ENCODE data around the gene ULBP3. TPM values are rescaled to one million over a fixed set of nuclear protein-coding genes. Genes with fewer than 3 reads are reported as not detected.
"Not testable (repeated sequence)": the region's sequence is repeated elsewhere in the genome, so short reads cannot be mapped to it uniquely, and the experiment has no call there.

Gene ULBP3
- total RNA-seq, 1 experiment from 2014 or later, result 1.9 TPM

DNA sequence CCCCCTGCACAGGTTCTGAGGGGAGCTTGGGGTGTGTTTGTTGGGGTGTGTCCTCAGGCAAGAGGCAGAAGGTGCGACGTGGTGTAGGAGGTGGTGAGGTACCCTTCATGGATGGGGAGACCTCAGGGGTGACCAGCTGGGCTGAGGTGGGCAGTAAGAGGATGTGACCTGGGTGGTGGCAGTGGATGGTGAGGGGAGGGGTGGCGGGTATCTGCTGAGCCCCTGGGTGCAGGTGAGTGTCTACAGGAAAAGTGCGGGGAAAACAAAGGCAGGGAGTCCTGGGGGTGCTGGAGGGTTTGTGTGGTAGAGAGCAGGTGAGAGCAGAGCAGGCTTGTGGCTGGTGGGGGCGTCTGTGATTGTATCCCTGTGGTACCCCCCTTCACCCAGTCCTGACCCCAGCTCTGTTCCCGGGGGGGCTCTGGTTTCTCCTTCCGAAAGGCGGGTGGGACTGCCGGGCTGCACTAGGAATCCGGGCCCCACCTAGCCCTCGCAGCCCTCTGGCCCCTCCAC lies 44.2 kb downstream of the ULBP3 start:
- DNase-seq, result no peak

DNA sequence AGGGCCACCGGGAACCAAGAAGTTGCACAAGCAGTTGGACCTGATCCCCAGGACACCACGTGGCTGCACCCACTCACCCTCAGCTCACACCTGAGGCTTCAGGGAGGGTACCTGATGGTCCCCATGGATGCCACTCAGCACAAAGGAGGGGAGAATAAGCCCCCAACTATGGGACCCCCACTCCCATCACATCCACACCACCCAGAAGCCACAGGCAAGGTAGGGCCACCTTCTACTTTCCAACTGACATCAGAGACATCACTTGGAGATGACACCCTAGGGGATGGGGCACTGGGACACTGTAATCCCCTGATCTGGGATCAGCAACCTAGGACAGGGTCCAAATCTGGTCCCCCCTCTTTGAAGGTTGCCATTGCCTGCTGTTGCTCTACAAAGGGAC lies 44.9 kb downstream of the ULBP3 start:
- H3K27me3 ChIP-seq (ENCODE audit: control insufficient read depth, insufficient read depth, low read length), result peaks cover 25% of the 10 kb centered on the region
- H3K36me3 ChIP-seq (replicated peaks; ENCODE audit: control insufficient read depth, insufficient read depth, low read length); DNase-seq; H3K4me3 ChIP-seq (ENCODE audit: insufficient read depth, low read depth, low read length): not testable (repeated sequence)

More for the DNA sequence above, 44.2 kb downstream of the ULBP3 start:
- Histone ChIP-seq H3K4me3 (ENCODE audit: insufficient read depth, low read depth, low read length) (no peak overlapping the region), H3K27me3 (ENCODE audit: control insufficient read depth, insufficient read depth, low read length) (peaks cover 22% of the 10 kb centered on the region), H3K36me3 (replicated peaks; ENCODE audit: control insufficient read depth, insufficient read depth, low read length) (no peaks in the 10 kb centered on the region)

DNA sequence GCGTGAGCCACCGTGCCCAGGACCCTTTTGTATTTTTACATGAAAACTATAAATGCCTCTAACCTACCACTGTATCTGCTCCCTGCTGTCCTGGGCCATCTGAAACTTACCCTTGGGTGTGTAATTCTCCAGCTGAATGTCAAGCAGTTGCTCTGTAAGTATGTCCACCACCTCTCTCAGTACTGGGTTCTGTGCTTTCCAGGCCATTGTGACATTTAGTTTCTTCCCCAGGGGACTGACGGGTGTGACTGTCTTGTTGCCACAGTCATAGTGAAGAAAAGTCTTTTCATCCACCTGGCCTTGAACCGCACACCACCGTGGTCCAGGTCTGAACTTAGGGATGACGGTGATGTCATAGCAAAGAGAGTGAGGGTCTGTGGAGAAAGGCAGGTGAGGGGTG lies 47.1 kb downstream of the ULBP3 start:
- H3K36me3 ChIP-seq (replicated peaks; ENCODE audit: control insufficient read depth, insufficient read depth, low read length); H3K4me3 ChIP-seq (ENCODE audit: insufficient read depth, low read depth, low read length); DNase-seq: not testable (repeated sequence)
- H3K27me3 ChIP-seq (ENCODE audit: control insufficient read depth, insufficient read depth, low read length), result peaks cover 20% of the 10 kb centered on the region

DNA sequence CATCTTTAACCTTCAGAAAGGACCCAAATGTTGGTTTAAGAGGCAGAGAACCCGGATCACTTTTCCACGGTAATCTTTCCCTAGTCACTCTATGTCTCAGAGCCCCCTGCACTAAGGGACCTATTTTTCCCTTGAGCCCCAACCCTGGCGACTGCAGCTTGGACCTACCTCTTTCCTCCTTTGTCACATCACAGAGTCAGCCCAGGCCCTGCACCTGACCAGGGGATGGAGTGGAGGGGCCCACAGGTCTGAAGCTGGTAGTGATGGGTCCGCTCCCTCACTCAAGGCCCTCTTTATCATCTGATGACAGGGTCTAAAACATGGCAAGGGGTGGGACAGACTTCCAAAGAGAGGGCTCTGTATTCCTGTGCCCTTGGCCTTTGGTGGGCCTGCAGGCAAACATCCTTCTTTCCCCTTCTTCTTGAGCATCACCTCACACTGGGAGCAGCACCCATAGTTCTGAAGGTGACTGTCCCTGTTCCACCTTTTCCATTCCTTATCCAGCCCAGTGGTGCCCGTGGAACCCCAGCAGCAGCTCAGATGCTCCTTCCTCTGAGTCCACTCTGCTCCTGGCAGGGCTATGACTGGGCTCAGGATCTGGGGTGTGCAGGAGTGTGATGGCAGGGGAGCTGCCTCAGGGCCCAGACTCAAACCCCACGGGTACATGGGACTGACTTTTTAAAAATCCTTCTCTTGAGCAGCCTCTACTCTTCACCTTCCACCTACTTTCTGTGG lies 49.9 kb downstream of the ULBP3 start:
- H3K27me3 ChIP-seq (ENCODE audit: control insufficient read depth, insufficient read depth, low read length), result peaks cover 34% of the 10 kb centered on the region
- no peak for DNase-seq

DNA sequence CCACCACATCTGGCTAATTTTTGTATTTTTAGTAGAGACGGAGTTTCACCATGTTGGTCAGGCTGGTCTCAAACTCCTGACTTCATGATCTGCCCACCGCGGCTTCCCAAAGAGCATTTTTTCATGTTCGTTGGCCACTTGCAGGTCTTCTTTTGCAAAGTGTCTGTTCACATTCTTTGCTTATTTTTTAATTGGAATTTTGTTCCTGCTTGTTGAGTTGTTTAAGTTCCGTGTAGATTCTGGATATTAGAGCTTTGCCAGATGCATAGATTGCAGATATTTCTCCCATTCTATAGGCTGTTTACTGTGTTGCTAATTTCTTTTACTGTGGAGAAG lies 51.8 kb downstream of the ULBP3 start:
- not testable (repeated sequence) for DNase-seq; H3K36me3 ChIP-seq (replicated peaks; ENCODE audit: control insufficient read depth, insufficient read depth, low read length); H3K4me3 ChIP-seq (ENCODE audit: insufficient read depth, low read depth, low read length)
- H3K27me3 ChIP-seq (ENCODE audit: control insufficient read depth, insufficient read depth, low read length), result peaks cover 49% of the 10 kb centered on the region

More for the DNA sequence above, 49.9 kb downstream of the ULBP3 start:
- Histone ChIP-seq H3K36me3 (replicated peaks; ENCODE audit: control insufficient read depth, insufficient read depth, low read length) (no peaks in the 10 kb centered on the region), H3K4me3 (ENCODE audit: insufficient read depth, low read depth, low read length) (no peak overlapping the region)

DNA sequence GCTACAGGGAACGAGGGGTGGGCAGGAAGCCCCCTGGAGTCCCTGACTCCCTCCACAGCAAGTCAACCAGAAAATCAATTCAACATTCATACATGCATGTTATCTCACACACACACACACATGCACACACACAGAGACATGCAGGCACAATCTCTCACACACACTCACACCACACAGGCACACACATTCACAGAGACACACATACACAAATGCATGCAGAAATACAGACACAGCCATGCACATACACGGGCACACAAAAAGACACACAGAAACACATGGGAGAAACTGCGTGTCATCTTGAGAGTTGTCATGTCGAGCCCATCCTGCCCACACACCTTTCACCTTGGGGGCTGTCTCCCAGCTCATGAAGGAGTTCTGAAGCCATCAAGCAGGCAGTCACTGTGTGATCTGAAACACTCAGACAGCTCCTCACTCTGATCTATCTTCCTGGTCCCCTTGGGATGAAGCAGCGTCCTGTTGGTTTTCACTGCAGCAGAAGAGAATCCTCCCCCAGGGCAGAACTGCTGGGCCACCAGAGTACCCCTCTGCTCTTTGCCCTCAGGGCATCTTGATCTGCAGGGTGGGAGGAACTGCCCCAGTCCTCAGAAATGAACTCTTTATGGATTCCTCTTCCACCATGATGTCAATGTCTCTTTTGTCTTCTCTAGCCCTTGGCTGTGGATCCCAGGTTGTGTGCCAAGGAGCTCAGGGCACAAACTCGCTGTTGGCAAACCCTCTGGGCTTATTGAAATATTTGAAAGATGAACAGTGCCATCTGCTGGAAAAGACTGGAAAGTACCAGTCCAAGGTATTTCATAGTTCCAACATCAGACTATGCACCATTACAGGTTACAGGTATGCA lies 52.4 kb downstream of the ULBP3 start:
- peaks cover 55% of the 10 kb centered on the region for H3K27me3 ChIP-seq (ENCODE audit: control insufficient read depth, insufficient read depth, low read length)
- H3K36me3 ChIP-seq (replicated peaks; ENCODE audit: control insufficient read depth, insufficient read depth, low read length), result no peaks in the 10 kb centered on the region
- peak; percentile 78 for DNase-seq
- no peak overlapping the region for H3K4me3 ChIP-seq (ENCODE audit: insufficient read depth, low read depth, low read length)

DNA sequence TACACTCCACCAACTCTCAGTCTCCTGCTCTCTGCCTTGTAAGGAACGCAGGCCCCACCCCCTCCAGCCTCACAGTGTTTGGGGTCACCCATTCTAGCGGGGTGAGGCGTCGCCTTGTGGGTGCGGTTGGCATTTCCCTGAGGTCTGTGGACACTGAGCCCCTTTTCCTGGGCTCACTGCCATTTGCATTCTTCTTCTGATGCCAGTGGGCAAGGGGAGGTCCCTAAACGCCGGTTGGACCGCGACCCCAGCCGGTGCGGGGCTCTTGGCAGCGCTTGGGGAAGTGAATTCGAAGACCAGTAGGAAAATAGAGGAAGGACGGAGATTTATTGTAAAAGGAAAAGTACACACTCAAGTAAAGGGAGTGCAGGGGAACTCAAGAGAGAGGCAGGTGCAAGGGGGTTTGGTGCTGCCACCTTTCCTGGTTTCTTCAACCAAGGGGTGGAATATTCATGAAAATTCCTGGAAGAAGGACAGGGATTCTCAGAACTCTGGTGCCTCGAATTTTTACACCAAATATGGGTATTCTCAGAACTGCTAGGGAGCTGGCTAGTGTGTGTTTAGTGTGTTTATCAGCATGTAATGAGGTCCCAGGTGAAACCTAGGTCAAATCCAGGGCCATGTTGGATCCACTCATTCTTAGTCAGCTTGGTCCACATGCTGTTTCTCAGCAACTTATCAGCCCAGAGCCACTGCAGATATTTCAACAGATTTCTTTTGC lies 53.5 kb downstream of the ULBP3 start:
- not testable (repeated sequence) for H3K4me3 ChIP-seq (ENCODE audit: insufficient read depth, low read depth, low read length); H3K36me3 ChIP-seq (replicated peaks; ENCODE audit: control insufficient read depth, insufficient read depth, low read length); DNase-seq
- peaks cover 63% of the 10 kb centered on the region for H3K27me3 ChIP-seq (ENCODE audit: control insufficient read depth, insufficient read depth, low read length)

DNA sequence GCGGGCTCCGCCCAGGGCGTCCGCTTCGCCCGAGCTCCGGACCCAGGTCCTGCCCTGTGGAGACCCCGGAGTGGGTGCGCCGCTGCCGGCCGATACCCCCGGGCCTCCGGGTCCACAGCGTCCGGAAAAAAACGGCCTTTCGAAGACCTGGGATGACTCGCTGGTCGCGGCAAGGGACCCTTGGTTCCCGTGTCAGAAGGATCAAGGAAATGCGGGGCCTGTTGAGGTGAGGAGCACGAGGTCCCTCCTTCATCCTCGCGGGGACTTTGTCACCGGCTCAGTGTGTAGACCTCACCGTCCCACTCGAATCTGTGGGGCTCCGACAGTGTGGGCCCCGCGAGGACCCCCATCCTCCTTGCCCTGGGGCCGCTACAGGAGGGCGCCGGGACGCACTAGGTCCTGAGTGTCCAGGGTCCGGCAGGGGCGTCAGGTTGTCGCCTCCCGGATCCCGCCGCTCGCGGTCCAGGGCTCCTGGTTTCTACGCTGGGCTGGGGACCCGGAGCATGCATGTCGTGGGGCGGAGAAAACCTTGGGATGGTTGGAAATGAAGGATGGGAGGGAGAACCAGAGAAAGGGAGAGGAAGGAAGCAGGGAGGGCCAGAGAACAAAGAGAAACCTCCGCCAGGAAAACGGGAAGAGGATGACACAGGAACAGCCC lies 54.2 kb downstream of the ULBP3 start:
- H3K27me3 ChIP-seq (ENCODE audit: control insufficient read depth, insufficient read depth, low read length), result peaks cover 70% of the 10 kb centered on the region
- H3K4me3 ChIP-seq (ENCODE audit: insufficient read depth, low read depth, low read length); DNase-seq; H3K36me3 ChIP-seq (replicated peaks; ENCODE audit: control insufficient read depth, insufficient read depth, low read length): not testable (repeated sequence)

DNA sequence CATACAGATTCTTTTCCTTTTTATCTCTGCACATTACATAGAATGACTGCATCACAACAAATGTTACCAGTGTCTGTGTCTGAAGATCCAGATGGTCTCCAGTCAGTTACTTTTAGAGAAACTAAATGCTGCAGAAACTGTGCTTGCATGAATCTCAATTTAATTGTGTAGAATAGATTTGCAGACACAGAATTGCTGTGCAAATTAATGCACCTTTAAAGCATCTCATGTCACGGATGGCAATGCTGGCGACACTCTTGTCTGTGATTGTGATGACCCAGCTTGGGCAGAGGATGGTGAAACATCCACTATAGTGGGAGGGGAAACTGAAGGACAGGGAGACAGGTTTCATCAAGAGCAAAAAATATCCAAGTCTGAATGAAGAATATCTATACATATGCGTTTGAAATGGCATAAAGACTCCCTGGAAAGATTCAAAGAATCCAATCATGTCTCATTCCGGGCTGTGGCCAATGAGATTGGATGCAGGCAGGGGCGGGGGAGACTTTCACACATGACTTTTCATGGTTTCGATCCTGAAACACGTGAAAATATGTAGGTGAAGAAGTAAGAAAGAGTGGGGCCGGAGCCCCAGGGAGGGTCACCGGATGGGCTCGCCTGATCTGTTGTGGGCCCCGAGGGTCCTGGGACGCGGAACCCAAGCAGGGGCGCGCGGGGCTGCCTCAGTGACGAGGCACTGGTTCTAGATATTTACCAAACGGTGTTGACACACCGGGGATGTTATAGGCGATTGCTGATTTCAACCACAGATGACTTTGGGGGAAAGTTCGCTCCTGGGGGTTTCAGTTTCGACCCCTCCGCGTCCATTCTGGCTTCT lies 54.9 kb downstream of the ULBP3 start:
- not testable (repeated sequence) for DNase-seq; H3K4me3 ChIP-seq (ENCODE audit: insufficient read depth, low read depth, low read length); H3K36me3 ChIP-seq (replicated peaks; ENCODE audit: control insufficient read depth, insufficient read depth, low read length)
- peaks cover 69% of the 10 kb centered on the region for H3K27me3 ChIP-seq (ENCODE audit: control insufficient read depth, insufficient read depth, low read length)

DNA sequence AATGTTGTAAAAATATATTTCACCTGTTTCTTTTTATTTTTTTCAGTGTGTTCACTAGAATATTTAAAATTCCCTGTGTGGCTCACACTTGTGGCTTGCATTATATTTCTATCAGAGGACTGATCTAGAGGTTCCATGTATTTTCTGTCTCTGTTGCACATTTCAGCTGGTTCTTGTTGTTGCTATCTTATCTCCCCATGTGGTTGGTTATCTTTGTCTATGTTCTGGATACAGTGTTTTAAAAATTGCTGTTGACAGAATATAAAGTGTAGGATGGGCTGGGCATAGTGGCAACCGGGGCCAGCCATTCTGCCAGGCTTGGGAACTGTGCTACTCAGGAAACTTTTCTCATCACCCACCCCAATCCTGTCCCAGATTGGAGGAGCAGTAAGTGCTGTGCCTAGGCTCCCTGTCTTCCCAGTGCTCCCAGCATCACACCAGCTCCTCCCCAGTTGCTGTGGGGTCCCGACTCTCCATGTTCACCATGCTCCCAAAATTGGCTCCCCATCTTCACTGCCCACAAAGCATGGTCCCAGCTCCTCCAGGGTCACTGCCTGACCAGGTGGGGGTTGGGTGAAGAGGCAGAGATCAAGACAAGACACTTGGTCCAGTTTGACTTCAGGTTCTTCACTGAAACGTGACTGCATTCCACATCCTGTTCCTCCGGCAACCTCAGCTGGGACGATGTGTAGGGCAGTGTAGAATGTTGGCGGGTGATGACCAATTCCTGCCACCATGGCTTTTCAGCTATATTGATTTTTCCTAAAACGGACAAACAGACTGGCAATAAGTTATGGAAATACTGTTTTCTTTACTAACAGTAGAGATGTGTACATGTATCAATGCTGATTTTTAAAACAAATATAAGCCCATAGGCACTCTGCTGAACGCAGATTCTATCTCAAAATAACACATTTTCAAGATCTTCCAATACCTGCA lies 55.8 kb downstream of the ULBP3 start:
- DNase-seq; H3K36me3 ChIP-seq (replicated peaks; ENCODE audit: control insufficient read depth, insufficient read depth, low read length); H3K4me3 ChIP-seq (ENCODE audit: insufficient read depth, low read depth, low read length): not testable (repeated sequence)
- H3K27me3 ChIP-seq (ENCODE audit: control insufficient read depth, insufficient read depth, low read length), result peaks cover 72% of the 10 kb centered on the region

Measured in H7 (cell line).